ENCODE results near the gene ATP5PO. TPM values are rescaled to one million over a fixed set of nuclear protein-coding genes. Genes with fewer than 3 reads are reported as not detected.

The ATP5PO gene
- total RNA-seq, 1 experiment from 2014 or later, result 190 TPM

DNA sequence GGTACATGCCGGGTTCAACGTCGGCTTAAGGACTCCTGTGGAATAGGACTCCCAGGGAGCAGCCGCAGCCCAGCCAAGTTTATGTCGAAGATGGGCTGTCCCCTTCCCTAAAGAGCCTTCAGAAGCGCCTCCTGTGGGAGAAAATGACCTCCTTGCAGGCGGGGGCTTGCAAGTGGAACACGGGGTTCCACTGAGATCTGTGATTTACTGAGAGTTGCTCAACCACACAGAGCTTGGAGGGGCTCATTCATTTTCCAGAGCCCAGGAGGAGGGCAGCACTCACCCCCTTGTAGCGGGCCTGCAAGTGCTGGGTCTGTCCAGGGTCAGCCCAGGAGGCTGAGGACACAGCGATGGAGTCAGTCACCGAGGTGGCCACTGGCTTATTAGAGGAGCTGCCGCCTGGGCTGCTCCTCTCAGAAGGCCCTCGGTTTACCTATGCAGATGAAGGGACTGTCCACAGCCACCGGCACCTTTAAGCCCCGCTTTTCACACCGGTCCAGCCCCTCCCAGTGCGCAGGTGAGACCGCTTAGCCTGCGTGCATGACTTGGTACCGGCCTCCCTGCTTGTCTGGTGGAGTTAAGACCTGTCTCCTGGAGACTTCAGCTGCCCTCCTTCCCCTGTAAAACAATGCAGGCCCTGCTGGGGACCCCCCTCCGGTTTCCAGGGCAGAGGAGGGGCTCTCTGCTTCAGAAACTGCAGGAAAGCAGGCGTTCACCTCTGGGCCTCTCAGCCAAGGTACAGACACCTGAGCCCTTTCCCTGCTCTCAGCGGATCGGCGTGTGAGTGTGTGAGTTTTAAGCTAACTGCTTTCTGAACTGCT lies 57.5 kb downstream of the ATP5PO start:
- H3K27ac ChIP-seq (ENCODE audit: low read length), result no peak overlapping the region
- TF ChIP-seq POLR2AphosphoS5 (IDR thresholded peaks at IDR 0.05; ENCODE audit: low read depth, low read length), result no peak
- TF ChIP-seq, protein P1, sequence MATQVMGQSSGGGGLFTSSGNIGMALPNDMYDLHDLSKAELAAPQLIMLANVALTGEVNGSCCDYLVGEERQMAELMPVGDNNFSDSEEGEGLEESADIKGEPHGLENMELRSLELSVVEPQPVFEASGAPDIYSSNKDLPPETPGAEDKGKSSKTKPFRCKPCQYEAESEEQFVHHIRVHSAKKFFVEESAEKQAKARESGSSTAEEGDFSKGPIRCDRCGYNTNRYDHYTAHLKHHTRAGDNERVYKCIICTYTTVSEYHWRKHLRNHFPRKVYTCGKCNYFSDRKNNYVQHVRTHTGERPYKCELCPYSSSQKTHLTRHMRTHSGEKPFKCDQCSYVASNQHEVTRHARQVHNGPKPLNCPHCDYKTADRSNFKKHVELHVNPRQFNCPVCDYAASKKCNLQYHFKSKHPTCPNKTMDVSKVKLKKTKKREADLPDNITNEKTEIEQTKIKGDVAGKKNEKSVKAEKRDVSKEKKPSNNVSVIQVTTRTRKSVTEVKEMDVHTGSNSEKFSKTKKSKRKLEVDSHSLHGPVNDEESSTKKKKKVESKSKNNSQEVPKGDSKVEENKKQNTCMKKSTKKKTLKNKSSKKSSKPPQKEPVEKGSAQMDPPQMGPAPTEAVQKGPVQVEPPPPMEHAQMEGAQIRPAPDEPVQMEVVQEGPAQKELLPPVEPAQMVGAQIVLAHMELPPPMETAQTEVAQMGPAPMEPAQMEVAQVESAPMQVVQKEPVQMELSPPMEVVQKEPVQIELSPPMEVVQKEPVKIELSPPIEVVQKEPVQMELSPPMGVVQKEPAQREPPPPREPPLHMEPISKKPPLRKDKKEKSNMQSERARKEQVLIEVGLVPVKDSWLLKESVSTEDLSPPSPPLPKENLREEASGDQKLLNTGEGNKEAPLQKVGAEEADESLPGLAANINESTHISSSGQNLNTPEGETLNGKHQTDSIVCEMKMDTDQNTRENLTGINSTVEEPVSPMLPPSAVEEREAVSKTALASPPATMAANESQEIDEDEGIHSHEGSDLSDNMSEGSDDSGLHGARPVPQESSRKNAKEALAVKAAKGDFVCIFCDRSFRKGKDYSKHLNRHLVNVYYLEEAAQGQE (IDR thresholded peaks at IDR 0.05; ENCODE audit: insufficient read depth in 1 of 2, low read depth in 2 of 2, low read length in 1 of 2), result no peak
- TF ChIP-seq, protein P2, sequence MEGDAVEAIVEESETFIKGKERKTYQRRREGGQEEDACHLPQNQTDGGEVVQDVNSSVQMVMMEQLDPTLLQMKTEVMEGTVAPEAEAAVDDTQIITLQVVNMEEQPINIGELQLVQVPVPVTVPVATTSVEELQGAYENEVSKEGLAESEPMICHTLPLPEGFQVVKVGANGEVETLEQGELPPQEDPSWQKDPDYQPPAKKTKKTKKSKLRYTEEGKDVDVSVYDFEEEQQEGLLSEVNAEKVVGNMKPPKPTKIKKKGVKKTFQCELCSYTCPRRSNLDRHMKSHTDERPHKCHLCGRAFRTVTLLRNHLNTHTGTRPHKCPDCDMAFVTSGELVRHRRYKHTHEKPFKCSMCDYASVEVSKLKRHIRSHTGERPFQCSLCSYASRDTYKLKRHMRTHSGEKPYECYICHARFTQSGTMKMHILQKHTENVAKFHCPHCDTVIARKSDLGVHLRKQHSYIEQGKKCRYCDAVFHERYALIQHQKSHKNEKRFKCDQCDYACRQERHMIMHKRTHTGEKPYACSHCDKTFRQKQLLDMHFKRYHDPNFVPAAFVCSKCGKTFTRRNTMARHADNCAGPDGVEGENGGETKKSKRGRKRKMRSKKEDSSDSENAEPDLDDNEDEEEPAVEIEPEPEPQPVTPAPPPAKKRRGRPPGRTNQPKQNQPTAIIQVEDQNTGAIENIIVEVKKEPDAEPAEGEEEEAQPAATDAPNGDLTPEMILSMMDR (IDR thresholded peaks at IDR 0.05), result no peak
- H3K9me3 ChIP-seq (ENCODE audit: control insufficient read depth, insufficient read depth, low read depth, low read length), result no peaks in the 10 kb centered on the region
- no peaks in the 10 kb centered on the region for H3K36me3 ChIP-seq (ENCODE audit: control insufficient read depth, insufficient read depth, low read length)
- H3K4me1 ChIP-seq (ENCODE audit: control insufficient read depth, insufficient read depth, low read length), result peaks cover 14% of the 10 kb centered on the region
- ATAC-seq (no peak), DNase-seq (ENCODE audit: low read depth, low spot score) (no peak)
- ChIA-PET POLR2A (no interaction called here), CTCF (no interaction called here)
- no peak overlapping the region for H3K4me3 ChIP-seq (ENCODE audit: low read depth in 2 of 2, low read length in 2 of 2)
- intact Hi-C loops (cut with micrococcal nuclease; ENCODE audit: unreplicated experiment), result no loop called here
- H3K27me3 ChIP-seq (ENCODE audit: control insufficient read depth, insufficient read depth, low read length), result no peaks in the 10 kb centered on the region
- in situ Hi-C loops (cut with HindIII; ENCODE audit: low pct_unique_long_range_greater_than_20kb, low sequenced_read_pairs), result no loop called here
- BruUV-seq (replicated peaks), result no TSS peak

- Histone ChIP-seq H3K36me3 (ENCODE audit: control insufficient read depth, insufficient read depth, low read length) (no peaks in the 10 kb centered on the region), H3K4me3 (ENCODE audit: low read depth in 2 of 2, low read length in 2 of 2) (no peak overlapping the region), H3K9me3 (ENCODE audit: control insufficient read depth, insufficient read depth, low read depth, low read length) (no peaks in the 10 kb centered on the region), H3K27ac (ENCODE audit: low read length) (no peak overlapping the region), H3K27me3 (ENCODE audit: control insufficient read depth, insufficient read depth, low read length) (no peaks in the 10 kb centered on the region), H3K4me1 (ENCODE audit: control insufficient read depth, insufficient read depth, low read length) (peaks cover 14% of the 10 kb centered on the region)
- ChIA-PET POLR2A (no interaction called here), CTCF (no interaction called here)
- TF ChIP-seq SIN3A (IDR thresholded peaks at IDR 0.05; ENCODE audit: borderline replicate concordance, insufficient read depth, low read depth, low read length), result no peak
- no peak for TF ChIP-seq TCF7L2 (IDR thresholded peaks at IDR 0.05; ENCODE audit: low read depth, low read length)
- no peak for TF ChIP-seq POLR2AphosphoS5 (IDR thresholded peaks at IDR 0.05; ENCODE audit: low read depth, low read length)
- TF ChIP-seq, protein P1 (IDR thresholded peaks at IDR 0.05; ENCODE audit: insufficient read depth in 1 of 2, low read depth in 2 of 2, low read length in 1 of 2), result no peak
- TF ChIP-seq, protein P2 (IDR thresholded peaks at IDR 0.05), result no peak
- in situ Hi-C loops (cut with HindIII; ENCODE audit: low pct_unique_long_range_greater_than_20kb, low sequenced_read_pairs), result no loop called here
- DNase-seq (ENCODE audit: low read depth, low spot score), result no peak
- BruUV-seq (replicated peaks), result no TSS peak
- intact Hi-C loops (cut with micrococcal nuclease; ENCODE audit: unreplicated experiment), result no loop called here
- no peak for ATAC-seq
Observed at GRCh38 chr21:33856893-33857527, 58.6 kb downstream of the ATP5PO start.
